Endothelial cell of hepatic sinusoid (primary cell): ENCODE data around the gene C9orf57.
"Not testable (repeated sequence)": the region's sequence is repeated elsewhere in the genome, so short reads cannot be mapped to it uniquely, and the experiment has no call there.

Experiments used
- in situ Hi-C: cut with HindIII; loops from 2 replicates; pipeline ENCODE4 v1.10.0; 2017; ENCODE audit warnings: low sequenced_read_pairs

C9orf57 gene

DNA sequence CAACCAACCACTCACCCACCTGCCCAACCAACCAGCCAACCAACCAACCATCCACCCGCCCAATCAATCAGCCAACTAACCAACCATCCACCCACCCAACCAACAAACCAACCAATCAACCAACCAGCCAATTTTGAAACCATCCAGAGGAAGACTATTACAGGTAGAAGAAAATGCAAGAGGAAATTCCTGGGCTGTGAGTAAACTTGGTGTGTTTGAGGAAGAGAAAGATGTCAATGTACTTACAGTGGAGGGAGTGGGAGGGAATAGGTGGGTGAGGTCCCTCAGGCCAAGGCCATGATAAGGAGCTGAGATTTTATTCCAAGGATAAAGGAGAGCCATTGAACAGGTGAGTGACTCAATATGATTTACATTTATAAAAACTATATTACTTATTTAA lies 30.4 kb downstream of the C9orf57 start:
- in situ Hi-C loops = no loop called here

DNA sequence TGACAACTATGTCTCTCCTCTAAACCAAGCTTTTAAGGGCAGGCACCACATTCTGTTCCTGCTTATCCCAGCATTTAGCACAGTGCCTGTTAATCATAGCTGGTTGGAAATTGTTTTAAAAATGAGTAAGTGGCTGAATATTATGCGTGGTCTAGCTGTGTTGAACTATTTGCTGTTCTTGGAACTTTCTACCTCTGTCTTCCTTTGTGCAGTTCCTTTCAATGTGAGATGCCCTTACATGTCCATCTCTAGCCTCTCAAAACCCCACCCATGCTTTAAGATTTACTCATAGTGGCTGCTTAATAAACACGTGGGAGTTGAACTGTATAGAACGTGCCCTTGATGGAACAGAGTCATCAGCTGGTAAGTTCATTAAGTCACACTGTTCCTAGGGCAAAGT lies 34.5 kb downstream of the C9orf57 start:
- in situ Hi-C loops = no loop called here

DNA sequence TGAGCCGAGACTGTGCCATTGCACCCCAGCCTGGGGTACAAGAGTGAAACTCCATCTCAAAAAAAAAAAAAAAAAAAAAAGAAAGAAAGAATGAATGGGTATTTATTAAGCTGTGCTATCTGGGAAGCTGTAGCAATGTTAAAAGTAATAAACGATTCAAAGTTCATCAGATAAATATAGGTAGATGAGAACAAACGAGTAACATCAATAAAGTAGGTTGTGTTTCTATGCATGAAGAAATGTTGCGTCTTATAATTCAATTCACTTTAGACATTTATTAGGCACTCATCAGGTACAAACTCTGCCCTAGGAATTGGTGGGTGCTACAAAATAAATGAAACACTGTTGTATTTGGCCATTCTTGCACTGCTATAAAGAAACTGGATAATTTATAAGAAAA lies 36.8 kb downstream of the C9orf57 start:
- in situ Hi-C loops = no loop called here

DNA sequence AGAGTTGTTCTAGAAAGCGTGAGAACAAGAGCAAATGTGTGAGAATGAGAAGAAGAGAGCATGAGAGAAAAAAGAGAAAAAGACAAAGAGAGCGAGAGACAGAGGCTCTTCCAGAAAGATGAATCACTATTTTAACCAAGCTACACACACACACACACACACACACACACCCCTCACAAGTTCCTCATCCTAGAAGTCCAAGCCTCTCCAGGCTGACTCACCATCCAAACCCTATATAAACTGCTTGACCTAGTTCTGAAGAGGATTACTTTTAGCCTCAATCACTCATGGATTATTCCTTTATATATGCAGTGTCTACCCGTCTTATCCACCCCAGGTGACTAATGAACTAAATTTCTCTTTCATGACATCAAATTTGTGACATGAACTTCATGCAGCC lies 37.6 kb downstream of the C9orf57 start:
- in situ Hi-C loops = no loop called here

DNA sequence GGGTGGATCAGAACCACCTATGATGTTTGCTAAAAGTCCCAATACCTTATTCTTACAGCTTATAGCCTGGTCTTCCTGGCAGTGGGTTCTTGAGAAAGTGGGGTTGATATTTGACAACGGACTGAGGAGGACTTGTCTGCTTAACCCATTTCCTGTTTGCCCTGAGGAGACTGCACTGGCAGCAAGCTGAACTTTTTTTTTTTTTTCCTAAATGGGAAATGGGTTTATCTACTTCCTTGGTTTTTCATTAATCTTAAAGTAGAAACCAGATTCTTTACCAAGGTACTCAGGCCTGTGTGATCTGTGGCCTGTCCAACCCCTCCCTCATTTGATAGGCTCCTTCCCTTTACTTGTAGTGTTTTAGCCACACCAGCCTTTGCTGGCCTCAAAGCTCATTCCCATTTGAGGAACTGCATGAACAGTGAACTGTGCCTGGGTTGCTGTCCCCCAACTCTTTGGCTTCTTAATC lies 47.1 kb downstream of the C9orf57 start:
- in situ Hi-C loops = no loop called here

- in situ Hi-C loops = no loop called here
Measured at GRCh38 chr9:72012646-72013045, 47.8 kb downstream of the C9orf57 start.

DNA sequence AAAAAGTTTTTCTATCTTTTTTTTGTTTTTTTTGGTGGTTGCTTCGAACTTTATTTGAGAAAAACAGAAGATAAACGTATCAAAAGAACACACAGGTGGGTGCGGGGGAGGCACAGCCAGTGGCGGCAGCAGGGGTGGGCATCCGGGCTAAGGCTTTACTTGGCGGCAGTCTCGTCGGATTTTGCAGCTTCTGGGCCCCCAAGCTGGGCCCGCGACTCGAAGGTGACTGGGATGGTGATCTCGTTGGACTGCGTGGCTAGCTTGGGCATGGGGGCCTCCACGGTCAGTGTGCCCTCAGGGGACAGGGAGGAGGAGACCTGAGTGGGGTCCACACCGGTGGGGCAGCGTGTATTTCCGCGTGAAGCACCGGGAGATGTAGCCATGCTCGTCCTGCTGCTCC lies 52.7 kb downstream of the C9orf57 start:
- in situ Hi-C loops = not testable (repeated sequence)

- in situ Hi-C loops = no loop called here
Measured at GRCh38 chr9:72006501-72006900, 53.9 kb downstream of the C9orf57 start.

GRCh38 chr9:72005451-72005850 lies 55.0 kb downstream of the C9orf57 start:
- in situ Hi-C loops = no loop called here
